ENCODE measurements around the gene STK39.

Gene STK39

DNA sequence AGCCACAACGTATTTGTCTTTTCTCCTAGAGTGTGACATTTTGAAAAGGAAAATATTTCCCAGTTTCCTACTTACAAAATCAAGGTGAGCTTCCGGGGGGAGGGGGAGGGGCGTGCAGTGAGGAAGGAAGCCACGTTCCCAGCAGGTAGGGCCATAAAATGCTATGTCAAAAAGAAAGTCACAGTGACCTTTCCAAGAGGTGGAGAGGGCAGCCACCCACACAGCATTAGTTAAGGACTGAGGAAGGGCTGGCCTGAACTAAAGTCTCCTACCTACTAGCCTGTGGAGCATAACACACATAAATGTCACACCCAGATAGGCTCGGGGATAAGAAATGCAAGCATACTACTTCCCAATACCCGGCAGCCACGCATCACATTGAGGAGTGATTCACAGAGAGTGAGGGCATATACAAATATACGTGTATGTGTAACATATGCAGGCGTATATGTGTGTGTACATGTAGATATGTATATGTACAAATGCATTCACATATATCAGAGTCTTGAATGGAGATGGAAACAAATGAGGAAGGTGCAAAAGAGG lies 191.1 kb downstream of the STK39 start:
- TF ChIP-seq, protein P1, sequence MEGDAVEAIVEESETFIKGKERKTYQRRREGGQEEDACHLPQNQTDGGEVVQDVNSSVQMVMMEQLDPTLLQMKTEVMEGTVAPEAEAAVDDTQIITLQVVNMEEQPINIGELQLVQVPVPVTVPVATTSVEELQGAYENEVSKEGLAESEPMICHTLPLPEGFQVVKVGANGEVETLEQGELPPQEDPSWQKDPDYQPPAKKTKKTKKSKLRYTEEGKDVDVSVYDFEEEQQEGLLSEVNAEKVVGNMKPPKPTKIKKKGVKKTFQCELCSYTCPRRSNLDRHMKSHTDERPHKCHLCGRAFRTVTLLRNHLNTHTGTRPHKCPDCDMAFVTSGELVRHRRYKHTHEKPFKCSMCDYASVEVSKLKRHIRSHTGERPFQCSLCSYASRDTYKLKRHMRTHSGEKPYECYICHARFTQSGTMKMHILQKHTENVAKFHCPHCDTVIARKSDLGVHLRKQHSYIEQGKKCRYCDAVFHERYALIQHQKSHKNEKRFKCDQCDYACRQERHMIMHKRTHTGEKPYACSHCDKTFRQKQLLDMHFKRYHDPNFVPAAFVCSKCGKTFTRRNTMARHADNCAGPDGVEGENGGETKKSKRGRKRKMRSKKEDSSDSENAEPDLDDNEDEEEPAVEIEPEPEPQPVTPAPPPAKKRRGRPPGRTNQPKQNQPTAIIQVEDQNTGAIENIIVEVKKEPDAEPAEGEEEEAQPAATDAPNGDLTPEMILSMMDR (IDR thresholded peaks at IDR 0.05): no peak

DNA sequence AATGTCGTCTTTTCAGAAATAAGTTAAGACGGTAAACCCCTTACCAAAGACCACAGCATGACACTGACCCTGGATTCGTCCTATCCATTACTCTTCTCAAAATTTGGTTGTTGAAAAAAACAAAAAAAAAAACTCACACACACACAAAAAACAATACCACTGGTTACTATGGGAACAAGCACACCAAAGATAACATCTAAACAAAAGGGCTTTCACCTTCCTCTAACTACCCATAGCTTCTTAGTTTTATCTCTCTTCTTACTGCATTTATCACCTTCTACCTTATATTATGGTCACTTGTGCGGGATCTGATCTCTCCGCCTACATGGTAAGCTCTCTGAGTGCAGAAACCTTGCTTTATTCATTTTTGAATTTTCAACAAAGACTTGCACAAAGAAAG lies 192.7 kb downstream of the STK39 start:
- TF ChIP-seq, protein P1 (IDR thresholded peaks at IDR 0.05): no peak

DNA sequence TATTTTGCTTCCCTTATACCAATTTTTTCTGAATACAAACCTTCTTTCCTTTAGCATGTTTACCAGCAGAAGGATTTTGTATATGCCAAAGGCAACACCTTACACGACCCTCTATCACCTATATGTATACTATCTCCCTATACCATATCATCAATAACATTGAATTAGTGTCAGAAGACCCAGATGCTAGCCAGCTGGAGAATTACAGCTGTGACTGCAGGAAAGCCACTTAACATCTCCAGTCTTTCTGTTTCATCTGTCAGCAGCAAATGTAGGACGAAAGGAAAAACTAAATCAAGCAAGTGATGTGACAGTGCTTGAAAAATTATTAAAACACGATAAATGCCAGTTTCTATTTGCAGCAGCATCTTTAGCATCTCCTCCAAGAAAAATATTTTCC lies 193.7 kb downstream of the STK39 start:
- TF ChIP-seq, protein P1 (IDR thresholded peaks at IDR 0.05): no peak

DNA sequence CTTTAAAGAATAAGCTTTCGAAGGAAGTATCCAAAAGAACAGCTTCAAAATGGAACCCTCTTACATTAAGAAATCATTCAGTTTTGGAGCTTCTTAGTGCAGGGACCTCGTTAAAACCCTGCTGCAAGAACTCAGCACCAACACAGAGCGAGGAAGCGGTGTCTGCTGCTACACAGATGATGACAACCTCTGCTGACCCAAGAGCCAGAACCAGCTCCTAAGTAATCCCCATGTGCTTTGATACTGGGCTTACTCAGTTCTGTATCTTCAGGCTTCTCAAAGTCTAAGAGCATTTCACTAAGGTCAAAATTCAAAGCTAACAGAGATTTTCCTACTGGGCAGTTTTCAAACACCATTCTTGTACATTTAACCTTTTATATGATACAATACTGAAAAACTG lies 194.6 kb downstream of the STK39 start:
- TF ChIP-seq, protein P1 (IDR thresholded peaks at IDR 0.05): no peak

DNA sequence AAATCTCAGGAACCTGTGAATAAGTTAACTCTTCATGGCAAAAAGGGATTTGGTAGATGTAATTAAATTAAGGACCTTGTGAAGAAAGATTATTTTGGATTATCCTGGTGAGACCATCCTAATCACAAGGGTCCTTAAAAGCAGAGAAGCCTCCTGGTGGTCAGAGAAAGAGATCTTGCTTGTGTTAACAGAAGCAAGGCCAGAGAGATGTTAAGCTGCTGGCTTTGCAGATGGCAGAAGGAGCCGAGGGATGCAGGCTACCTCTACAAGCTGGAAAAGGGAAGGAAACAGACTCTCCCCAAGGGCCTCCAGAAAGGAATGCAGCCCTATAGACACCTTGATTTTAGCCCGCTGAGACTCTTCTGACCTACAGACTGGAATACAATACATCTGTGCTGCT lies 197.0 kb downstream of the STK39 start:
- TF ChIP-seq, protein P1 (IDR thresholded peaks at IDR 0.05): no peak

DNA sequence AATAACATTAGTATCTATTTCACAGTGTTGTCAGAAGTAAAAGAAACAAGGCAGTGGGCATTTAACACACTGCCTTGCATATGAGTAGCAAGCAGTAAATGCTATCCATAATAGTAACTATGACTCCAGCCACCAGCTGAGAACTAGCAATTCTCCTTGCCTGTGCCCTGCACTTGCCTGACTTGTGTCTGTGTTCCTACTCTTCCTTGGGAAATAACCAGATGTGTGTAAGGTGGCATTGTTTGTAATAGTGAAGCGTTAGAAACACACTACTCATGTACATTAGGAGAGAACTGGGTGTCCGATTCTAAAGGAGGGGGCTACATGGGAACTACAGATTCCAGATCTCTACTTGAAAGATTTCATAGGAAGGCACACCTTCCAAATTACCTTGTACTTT lies 197.8 kb downstream of the STK39 start:
- TF ChIP-seq, protein P1 (IDR thresholded peaks at IDR 0.05): no peak

DNA sequence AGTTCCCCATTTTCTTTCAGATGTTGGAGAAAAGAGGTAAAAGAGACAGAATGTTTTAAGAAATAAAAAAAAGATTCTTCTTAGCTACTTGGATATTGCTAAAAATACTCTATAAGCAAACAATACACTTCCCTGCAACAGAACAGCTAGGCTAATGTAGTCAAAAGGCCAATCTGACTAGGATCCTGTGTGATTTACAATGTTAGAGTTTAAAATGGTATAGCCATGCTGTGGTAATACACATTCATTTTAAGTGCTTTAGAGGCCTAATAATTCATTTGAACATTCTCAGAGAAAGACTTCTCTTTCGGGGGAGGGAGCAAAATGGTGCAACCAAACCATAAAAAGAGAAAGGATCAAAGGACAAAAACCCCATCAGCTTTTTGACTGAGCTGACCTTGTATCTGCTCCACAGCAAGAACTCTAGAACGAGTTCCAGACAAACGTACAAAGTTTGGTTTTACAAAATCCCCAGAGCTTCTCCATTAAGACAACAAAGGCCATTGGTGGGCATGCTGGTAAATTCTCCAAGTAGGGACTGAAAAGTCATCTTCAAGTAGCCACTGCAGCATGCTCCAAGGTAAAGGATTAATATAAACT lies 200.2 kb downstream of the STK39 start:
- TF ChIP-seq, protein P1 (IDR thresholded peaks at IDR 0.05): no peak

DNA sequence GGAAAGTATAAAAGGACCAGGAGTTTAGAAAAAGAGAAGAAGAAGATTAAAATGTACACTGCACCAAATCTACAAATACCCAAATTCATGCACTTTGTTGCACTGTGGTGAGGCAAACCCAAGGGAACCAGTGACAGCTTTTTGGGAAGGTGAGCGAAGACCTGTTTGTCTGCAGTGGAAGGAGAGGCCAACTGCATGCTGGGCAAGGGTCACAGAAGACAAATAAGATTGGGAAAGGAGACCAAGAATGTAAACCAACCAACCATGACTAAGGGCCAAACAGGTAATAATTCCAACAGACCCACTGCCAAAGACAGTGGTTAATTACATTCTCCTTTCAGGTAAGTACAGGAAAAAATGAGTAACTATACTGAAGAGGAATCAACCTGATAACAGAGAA lies 202.8 kb downstream of the STK39 start:
- TF ChIP-seq, protein P1 (IDR thresholded peaks at IDR 0.05): no peak
